22Rv1 (cell line): ENCODE data around the gene GBP3.

Experiments used
- H3K27ac ChIP-seq: fragments of 450-650 bp; 2 replicates; pipeline ENCODE4 v1.5.1; 2017
- CTCF ChIP-seq: fragments of 450-650 bp; IDR thresholded peaks from 2 replicates; pipeline ENCODE4 v1.5.1; 2017; ENCODE audit warnings: mild to moderate bottlenecking
- ZFX ChIP-seq: fragments of 450-650 bp; IDR thresholded peaks from 2 replicates; pipeline ENCODE4 v1.6.1; 2017; ENCODE audit warnings: antibody characterized with exemption, borderline replicate concordance

Gene GBP3

GRCh38 chr1:89022167-89022959 is at the start of gene GBP3:
TSS of gene GBP3 (minus strand) at chr1:89022866. CDS start at chr1:89020721, 2,145 bp downstream.
- H3K27ac ChIP-seq: peak within 1 kb of the TSS; percentile 22; the same call in 1 of the 2 replicates
- no peak for TF ChIP-seq CTCF
- TF ChIP-seq ZFX: no peak

- H3K27ac ChIP-seq: no peak overlapping the region
- no peak for TF ChIP-seq ZFX
- no peak for TF ChIP-seq CTCF
Measured at GRCh38 chr1:89070509-89070908, 47.8 kb upstream of the GBP3 start.

- no peak overlapping the region for H3K27ac ChIP-seq
- TF ChIP-seq CTCF (no peak), ZFX (no peak)
Measured at GRCh38 chr1:89069951-89070350, 47.3 kb upstream of the GBP3 start.

GRCh38 chr1:89068291-89068690 is 45.6 kb upstream of the GBP3 start:
- no peak overlapping the region for H3K27ac ChIP-seq
- TF ChIP-seq ZFX (no peak), CTCF (no peak)

GRCh38 chr1:89065079-89065868 is 42.6 kb upstream of the GBP3 start, which contains the start of gene GBP1:
TSS of gene GBP1 (minus strand) at chr1:89065208. CDS start at chr1:89063234, 1,974 bp downstream.
- H3K27ac ChIP-seq: no peak within 1 kb of the TSS
- TF ChIP-seq ZFX (no peak), CTCF (no peak)

GRCh38 chr1:89064632-89065031 is 42.0 kb upstream of the GBP3 start:
- no peak overlapping the region for H3K27ac ChIP-seq
- TF ChIP-seq CTCF: no peak
- no peak for TF ChIP-seq ZFX

- TF ChIP-seq CTCF (no peak), ZFX (no peak)
- no peak overlapping the region for H3K27ac ChIP-seq
Measured at GRCh38 chr1:89063094-89063493, 40.4 kb upstream of the GBP3 start.
